Lung (tissue), 12 donors: ENCODE measurements around the gene TMEM256. TPM values are rescaled to one million over a fixed set of nuclear protein-coding genes. Genes with fewer than 3 reads are reported as not detected.

ENCODE experiments used
- ATAC-seq: fragments of 200-7000 bp; cut with Tn5 transposase; one replicate; pipeline ENCODE4 v1.9.1; 2020; ENCODE audit warnings: moderate number of reproducible peaks; ENCODE audit not compliant: insufficient read depth, low FRiP score
- DNase-seq, 3 donors: peaks; one replicate each; pipeline ENCODE4 v3.0.0-alpha.2; 2013 to 2017
- H3K27ac ChIP-seq, 2 donors: one replicate each; pipeline ENCODE4 v1.5.1; 2013; ENCODE audit warnings: mild to moderate bottlenecking in 2 of 2, moderate library complexity in 2 of 2, control low read depth in 1 of 2, inconsistent platforms in 1 of 2, low read depth in 1 of 2, low read length in 1 of 2
- H3K27me3 ChIP-seq, 3 donors: one replicate each; pipeline ENCODE4 v1.5.1; 2013; ENCODE audit warnings: low read length in 2 of 3; ENCODE audit not compliant: control insufficient read depth in 3 of 3, insufficient read depth in 3 of 3
- H3K36me3 ChIP-seq, 4 donors: one replicate each; pipeline ENCODE4 v1.5.1; 2013; ENCODE audit warnings: low read length in 4 of 4, mild to moderate bottlenecking in 1 of 4, moderate library complexity in 1 of 4; ENCODE audit not compliant: control insufficient read depth in 4 of 4, insufficient read depth in 4 of 4
- H3K4me1 ChIP-seq, 5 donors: one replicate each; pipeline ENCODE4 v1.5.1; 2013; ENCODE audit warnings: low read length in 5 of 5, mild to moderate bottlenecking in 2 of 5, moderate library complexity in 1 of 5; ENCODE audit not compliant: control insufficient read depth in 5 of 5, insufficient read depth in 5 of 5
- H3K4me3 ChIP-seq: one replicate; pipeline ENCODE4 v1.5.1; 2013; ENCODE audit warnings: mild to moderate bottlenecking, control low read depth, moderate library complexity
- H3K9ac ChIP-seq, 2 donors: one replicate each; pipeline ENCODE4 v1.5.1; 2013; ENCODE audit warnings: low read length in 2 of 2, control low read depth in 1 of 2; ENCODE audit not compliant: insufficient read depth in 1 of 2
- H3K9me3 ChIP-seq, 4 donors: one replicate each; pipeline ENCODE4 v1.5.1; 2013; ENCODE audit warnings: low read length in 3 of 4, mild to moderate bottlenecking in 1 of 4, moderate library complexity in 1 of 4; ENCODE audit not compliant: control insufficient read depth in 4 of 4, insufficient read depth in 3 of 4
- WGBS, 2 donors: extraction: QIAGEN DNeasy Blood & Tissue Kit; methylation state at CpG; one replicate each; pipeline ENCODE4 v1.1.7; 2013; 5-methylcytosine and 5-hydroxymethylcytosine counted together
- polyA plus RNA-seq, 2 donors: library from polyadenylated mRNA; stranded (reverse); fragments of 200-250 nt; gene quantifications; one replicate each; pipeline ENCODE4 v1.2.1, GENCODE V29; 2013
- total RNA-seq, 2 donors: library from RNA; depleted of rRNA in 1 of 2; stranded (reverse); fragments of >200 nt in 1 of 2; gene quantifications; one replicate each; pipeline ENCODE4 v1.2.1, GENCODE V29; 2014 to 2021
- TF ChIP-seq, protein P1 (sequence below): IDR thresholded peaks from 2 replicates; pipeline ENCODE4 v1.5.1; 2012; ENCODE audit warnings: mild to moderate bottlenecking; ENCODE audit errors: control extremely low read depth, extremely low read depth
- donor health status: control.
- donor health status: control.
- donor health status: Bipolar disorder and iron deficiency.
- donor health status: healthy.
- donor health status: DM: yes; HTN: yes; CAD: no.

Gene TMEM256
- total and polyA plus RNA-seq, 4 donors = 70.2 to 247 (median 75.1) TPM

DNA sequence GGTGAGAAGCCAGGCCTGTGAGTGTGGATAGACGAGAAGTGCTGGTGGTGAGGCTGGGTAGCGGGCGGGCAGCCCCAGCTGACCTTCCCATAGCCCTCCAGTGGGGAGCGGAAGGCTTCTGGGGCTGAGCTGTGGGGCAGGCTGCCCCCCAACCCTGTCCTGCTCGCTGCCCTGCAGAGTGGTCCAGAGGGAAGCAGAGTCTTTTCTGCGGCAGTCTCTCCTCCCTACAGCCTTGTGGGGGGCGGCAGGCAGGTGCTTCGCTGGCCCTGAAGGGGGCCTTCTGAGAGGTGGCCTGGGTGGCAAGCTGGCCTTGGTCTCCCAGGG lies 7.5 kb upstream of the TMEM256 start:
- H3K9ac ChIP-seq = no peak overlapping the region
- no peak for ATAC-seq
- peaks cover 0 to 13% (median 4%) of the 10 kb centered on the region in 4 donors for H3K36me3 ChIP-seq
- DNase-seq = no peak
- H3K27me3 ChIP-seq = no peaks in the 10 kb centered on the region
- TF ChIP-seq, protein P1, sequence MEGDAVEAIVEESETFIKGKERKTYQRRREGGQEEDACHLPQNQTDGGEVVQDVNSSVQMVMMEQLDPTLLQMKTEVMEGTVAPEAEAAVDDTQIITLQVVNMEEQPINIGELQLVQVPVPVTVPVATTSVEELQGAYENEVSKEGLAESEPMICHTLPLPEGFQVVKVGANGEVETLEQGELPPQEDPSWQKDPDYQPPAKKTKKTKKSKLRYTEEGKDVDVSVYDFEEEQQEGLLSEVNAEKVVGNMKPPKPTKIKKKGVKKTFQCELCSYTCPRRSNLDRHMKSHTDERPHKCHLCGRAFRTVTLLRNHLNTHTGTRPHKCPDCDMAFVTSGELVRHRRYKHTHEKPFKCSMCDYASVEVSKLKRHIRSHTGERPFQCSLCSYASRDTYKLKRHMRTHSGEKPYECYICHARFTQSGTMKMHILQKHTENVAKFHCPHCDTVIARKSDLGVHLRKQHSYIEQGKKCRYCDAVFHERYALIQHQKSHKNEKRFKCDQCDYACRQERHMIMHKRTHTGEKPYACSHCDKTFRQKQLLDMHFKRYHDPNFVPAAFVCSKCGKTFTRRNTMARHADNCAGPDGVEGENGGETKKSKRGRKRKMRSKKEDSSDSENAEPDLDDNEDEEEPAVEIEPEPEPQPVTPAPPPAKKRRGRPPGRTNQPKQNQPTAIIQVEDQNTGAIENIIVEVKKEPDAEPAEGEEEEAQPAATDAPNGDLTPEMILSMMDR = no peak
- H3K9me3 ChIP-seq = no peaks in the 10 kb centered on the region
- no peak overlapping the region for H3K27ac ChIP-seq
- WGBS, 2 donors = 90 to 95% methylated on average over 8 of the region's 8 CpGs
- no peak overlapping the region for H3K4me3 ChIP-seq
- no peaks in the 10 kb centered on the region for H3K4me1 ChIP-seq

DNA sequence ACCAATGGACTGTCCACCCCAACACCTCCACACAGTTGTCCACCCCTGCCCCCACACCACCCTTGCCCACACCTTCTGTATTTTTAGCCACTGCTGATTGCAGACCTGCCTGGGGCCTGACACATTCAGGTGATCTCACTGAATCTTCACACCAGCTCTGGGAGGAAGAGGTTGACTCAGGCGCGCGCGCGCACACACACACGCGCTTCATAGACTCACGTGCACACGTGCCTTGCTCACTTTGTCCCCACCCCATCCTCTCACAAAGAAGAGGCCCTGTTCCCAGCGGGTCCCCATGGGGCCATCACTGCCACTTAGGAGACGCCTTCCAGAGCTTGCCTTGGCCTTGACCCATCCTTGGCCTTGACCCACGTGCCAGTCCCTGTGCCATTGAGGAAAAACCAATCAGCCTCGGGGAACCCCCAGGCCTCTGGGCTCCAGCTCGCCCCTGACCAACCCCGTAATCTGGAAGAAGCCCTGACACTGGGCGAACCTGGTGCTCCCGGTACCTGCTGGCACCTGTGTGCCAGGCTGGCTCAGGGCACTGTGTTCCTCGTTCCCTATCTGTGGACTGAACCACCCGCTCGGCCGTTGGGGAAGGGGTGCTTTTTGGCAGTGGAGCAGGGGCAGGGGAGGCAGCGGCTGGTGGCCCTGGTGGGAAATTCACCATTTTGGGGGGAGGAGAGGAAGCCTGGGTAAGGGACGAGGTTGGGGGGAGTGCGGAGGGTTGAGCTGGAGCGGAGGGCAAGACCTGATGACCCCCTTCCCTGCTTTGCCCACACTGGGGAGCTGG lies 6.9 kb upstream of the TMEM256 start:
- Histone ChIP-seq H3K27ac (no peak overlapping the region), H3K27me3 (no peaks in the 10 kb centered on the region), H3K4me3 (no peak overlapping the region), H3K36me3 (peaks cover 0 to 13% (median 4%) of the 10 kb centered on the region in 4 donors), H3K4me1 (peaks cover 0 to under 1% (median 0%) of the 10 kb centered on the region in 5 donors), H3K9me3 (no peaks in the 10 kb centered on the region), H3K9ac (no peak overlapping the region)
- ATAC-seq = no peak
- TF ChIP-seq, protein P1 = no peak
- 90 to 93% methylated on average over 25 of the region's 25 CpGs for WGBS, 2 donors
- DNase-seq = no peak

DNA sequence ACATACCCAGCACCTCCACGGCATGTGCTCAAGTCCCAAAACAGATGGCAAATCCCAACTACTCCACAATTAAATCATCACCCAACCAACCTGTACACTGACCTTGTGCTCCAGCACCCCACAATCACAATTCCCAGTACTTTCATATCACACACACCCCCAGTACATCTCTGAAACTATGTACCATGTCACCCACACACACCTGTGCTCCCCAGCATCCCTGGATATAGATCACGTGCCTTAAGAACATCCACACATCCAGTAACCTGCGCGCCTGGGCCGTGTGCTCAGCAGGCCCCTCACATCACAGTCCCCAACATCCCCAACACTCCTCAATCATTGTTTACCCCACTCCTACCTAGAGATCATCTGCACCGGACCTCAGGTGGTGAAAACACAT lies 5.8 kb upstream of the TMEM256 start:
- Histone ChIP-seq H3K9ac (no peak overlapping the region), H3K27me3 (no peaks in the 10 kb centered on the region), H3K27ac (no peak overlapping the region), H3K9me3 (no peaks in the 10 kb centered on the region), H3K4me3 (no peak overlapping the region), H3K36me3 (peaks cover 0 to 4% (median 2%) of the 10 kb centered on the region in 4 donors), H3K4me1 (peaks cover 0 to 5% (median 0%) of the 10 kb centered on the region in 5 donors)
- ATAC-seq = no peak
- DNase-seq = no peak
- TF ChIP-seq, protein P1 = no peak
- WGBS, 2 donors = 92 to 94% methylated on average over 6 of the region's 6 CpGs
